Astrocyte of the spinal cord (primary cell): ENCODE results near the gene KIFBP.

Experiments used
- DNase-seq: peaks from one replicate; pipeline ENCODE4 v3.0.0; 2011; ENCODE audit warnings: low read depth, low spot score
- H3K4me3 ChIP-seq: 2 replicates; pipeline ENCODE4 v1.5.1; 2011; ENCODE audit warnings: low read depth, mild to moderate bottlenecking, low read length, moderate library complexity
- in situ Hi-C: cut with HindIII; loops from 2 replicates; pipeline ENCODE4 v1.10.0; 2017; ENCODE audit warnings: low sequenced_read_pairs
- TF ChIP-seq, protein P1 (sequence below): IDR thresholded peaks from 2 replicates; pipeline ENCODE4 v1.5.1; 2012; ENCODE audit warnings: low read depth, mild to moderate bottlenecking, low read length, inconsistent platforms

Gene KIFBP

DNA sequence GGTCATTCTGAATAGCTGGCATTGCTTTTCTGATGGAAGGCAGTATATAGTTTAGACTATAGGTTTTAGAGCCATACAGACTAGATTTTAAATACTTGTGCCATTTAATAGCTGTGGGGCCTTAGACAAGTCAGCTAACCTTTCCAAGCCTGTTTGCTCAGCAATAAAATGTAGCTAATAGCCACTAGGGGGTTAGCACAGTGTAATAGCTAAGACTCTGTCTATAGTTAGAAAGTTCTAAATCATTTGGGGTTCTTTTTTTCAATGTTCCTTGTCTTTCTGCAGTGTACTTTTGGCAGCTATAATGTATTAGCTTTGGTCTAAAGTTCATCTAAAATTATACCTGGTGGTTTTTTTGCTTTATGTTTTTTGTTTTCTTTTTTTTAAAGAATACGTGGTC is 7.5 kb upstream of the KIFBP start:
- in situ Hi-C loops = no loop called here

DNA sequence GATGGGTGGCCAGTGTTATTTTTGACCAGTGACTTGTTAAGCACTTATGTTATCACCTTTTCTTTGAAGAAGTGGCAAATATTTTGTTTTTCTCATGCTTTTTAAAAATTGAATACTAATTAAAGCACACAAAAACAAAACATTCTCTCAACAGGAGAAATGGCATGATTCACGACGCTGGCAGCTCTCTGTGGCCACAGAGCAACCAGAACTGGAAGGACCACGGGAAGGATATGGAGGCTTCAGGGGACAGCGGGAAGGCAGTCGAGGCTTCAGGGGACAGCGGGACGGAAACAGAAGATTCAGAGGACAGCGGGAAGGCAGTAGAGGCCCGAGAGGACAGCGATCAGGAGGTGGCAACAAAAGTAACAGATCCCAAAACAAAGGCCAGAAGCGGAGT is 6.2 kb upstream of the KIFBP start:
- TF ChIP-seq, protein P1, sequence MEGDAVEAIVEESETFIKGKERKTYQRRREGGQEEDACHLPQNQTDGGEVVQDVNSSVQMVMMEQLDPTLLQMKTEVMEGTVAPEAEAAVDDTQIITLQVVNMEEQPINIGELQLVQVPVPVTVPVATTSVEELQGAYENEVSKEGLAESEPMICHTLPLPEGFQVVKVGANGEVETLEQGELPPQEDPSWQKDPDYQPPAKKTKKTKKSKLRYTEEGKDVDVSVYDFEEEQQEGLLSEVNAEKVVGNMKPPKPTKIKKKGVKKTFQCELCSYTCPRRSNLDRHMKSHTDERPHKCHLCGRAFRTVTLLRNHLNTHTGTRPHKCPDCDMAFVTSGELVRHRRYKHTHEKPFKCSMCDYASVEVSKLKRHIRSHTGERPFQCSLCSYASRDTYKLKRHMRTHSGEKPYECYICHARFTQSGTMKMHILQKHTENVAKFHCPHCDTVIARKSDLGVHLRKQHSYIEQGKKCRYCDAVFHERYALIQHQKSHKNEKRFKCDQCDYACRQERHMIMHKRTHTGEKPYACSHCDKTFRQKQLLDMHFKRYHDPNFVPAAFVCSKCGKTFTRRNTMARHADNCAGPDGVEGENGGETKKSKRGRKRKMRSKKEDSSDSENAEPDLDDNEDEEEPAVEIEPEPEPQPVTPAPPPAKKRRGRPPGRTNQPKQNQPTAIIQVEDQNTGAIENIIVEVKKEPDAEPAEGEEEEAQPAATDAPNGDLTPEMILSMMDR = no peak
- DNase-seq = no peak
- H3K4me3 ChIP-seq = no peak overlapping the region
- in situ Hi-C loops = no loop called here

More for the DNA sequence above, 7.5 kb upstream of the KIFBP start:
- DNase-seq = no peak
- H3K4me3 ChIP-seq = no peak overlapping the region
- TF ChIP-seq, protein P1 = peak; percentile 25

DNA sequence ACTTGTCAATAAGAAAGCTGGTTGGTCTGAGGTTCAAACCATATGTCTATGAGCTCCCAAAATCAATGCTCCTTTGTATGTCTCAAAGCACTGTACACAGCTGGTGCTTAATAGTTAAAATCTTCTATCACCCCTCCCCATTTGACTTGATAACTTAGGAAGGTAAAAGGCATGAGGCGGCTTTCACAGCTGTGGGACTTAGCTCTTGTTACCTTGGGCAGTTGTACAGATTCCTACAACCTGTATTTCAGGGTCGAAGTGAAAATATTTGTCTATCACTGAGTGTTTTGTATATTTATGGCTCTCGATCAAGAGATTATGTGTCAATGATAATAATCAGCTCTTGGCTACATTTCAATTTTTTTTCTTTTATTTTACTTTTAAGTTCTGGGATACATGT is 992 bp upstream of the KIFBP start:
- no peak overlapping the region for H3K4me3 ChIP-seq
- DNase-seq = no peak
- in situ Hi-C loops = no loop called here
- TF ChIP-seq, protein P1 = no peak

DNA sequence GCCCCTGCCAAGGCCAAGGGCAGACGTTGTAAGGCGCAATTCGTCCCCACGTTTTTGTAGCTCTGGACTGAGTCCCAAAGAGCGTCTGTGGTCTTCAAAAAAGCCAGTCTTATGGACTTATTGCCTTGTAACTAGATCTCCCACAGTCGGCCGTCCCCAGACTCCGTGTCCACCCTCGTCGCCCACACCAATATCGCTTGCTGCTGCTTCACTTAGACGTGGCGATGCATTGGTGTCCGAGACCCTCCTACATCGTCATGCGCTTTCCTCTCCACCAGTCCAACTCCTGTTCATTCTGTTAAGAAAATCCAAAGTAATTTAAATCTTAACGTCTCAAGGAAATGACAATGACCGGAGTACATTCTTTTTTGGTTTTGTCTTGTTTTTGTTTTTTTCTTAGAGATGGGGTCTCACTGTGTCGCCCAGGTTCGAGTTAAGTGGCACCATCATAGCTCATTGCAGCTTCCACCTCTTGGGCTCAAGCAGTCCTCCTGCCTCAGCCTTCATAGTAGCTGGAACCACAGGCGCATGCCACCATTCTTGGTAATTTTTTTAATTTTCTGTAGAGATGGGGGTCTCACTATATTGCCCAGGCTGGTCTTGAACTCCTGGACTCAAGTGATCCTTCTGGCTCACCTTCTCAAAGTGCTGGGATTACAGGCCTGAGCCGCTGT is 851 bp downstream of the KIFBP start:
- peak; percentile 5 for DNase-seq
- peak overlapping the region; percentile 97 for H3K4me3 ChIP-seq
- in situ Hi-C loops = no loop called here
- TF ChIP-seq, protein P1 = no peak

DNA sequence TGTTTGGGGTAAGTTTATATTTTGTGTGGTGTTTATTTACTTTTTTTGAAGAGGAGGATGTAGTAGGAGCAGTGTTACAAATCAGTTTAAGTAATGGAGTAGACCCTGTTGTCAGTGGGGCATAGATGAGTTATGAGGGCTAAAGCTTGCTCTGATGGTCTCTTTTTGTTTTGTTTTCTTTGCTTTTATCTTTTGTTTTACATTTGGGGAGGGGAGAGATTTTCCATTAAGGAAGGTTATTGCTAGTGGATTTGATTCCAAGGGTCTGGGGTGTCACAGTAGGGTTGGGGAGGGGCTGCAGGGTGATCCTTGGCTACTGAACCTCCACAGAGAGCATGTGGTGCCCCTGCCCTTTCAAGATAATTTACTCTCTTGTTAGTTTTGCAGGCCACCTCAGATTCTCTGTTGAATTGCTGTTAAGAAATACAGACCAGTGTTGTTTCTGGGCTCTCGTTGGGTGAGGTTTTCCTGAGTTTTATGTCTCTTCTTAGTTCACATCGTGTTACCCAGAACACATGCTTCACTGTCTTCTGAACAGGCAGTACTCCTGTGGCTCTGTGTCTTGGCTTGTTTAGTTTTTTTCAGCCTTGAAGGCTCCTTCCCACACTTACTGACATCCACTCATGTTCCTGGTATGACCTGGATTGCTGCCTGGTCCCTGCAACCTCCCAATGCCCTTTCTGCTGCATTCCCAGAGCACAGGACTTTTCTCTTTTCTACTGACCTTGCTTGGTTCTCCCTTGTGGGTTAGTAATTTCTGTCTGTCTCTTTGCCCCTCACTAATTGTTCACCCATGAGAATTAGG is 4.2 kb downstream of the KIFBP start:
- TF ChIP-seq, protein P1 = no peak
- in situ Hi-C loops = no loop called here
- H3K4me3 ChIP-seq = no peak overlapping the region
- peak; percentile 87 for DNase-seq

DNA sequence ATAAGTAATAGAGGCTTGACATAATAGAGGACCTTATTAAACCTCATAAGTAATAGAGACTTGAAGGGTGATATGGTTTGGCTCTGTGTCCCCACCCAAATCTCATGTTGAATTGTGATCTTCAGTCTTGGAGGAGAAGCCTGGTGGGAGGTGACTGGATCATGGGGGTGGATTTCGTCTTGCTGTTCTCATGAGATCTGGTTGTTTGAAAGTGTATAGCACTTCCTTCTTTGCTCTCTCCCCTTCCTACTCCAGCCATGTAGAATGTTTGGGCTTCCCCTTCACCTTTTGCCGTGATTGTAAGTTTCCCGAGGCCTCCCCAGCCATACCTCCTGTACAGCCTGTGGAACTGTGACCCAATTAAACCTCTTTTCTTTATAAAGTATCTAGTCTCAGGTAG is 8.6 kb downstream of the KIFBP start:
- no peak overlapping the region for H3K4me3 ChIP-seq
- TF ChIP-seq, protein P1 = no peak
- no peak for DNase-seq
- in situ Hi-C loops = no loop called here
